PC-9 (cell line): ENCODE results near the gene SLC25A41.

Experiments used
- CTCF ChIP-seq: fragments of 200-600 bp; sonication (generic); conservative IDR thresholded peaks from 2 replicates; pipeline ENCODE4 v1.6.1; 2017; ENCODE audit warnings: mixed run types, antibody characterized with exemption, mild to moderate bottlenecking, moderate library complexity
- EZH2 ChIP-seq: fragments of 200-600 bp; sonication (generic); IDR thresholded peaks from 2 replicates; pipeline ENCODE4 v1.8.0; 2017; ENCODE audit warnings: antibody characterized with exemption, low read depth

GRCh38 chr19:6394831-6395230 is 38.7 kb downstream of the SLC25A41 start:
- TF ChIP-seq CTCF (no peak), EZH2 (no peak)
